ENCODE data around the gene ST7.

ST7 gene

DNA sequence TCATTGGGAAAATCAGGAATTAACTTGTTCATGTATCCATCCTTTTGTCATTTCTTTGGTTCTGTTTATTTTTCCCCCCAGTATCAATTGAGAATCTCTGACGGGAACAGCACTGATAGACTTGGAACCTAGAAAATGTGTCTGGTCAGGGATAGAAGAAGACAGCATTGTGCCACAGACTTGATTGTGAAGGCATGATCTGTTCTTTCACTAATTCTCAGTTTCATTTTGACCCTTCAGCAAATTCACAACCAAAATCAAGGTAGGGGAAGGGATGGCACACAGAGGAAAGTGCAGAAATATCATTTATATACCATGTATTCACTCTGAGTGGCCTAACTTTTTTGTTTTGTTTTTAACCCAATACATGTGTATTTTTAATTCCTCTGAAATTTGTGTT lies 262.7 kb downstream of the ST7 start:
- no peak for DNase-seq (ENCODE audit: low read depth)
- TF ChIP-seq POLR2A (IDR thresholded peaks at IDR 0.05; ENCODE audit: extremely low read depth, insufficient read length): no peak
- TF ChIP-seq CTCF (IDR thresholded peaks at IDR 0.05; ENCODE audit: low read depth, low read length): no peak
- TF ChIP-seq, protein P1, sequence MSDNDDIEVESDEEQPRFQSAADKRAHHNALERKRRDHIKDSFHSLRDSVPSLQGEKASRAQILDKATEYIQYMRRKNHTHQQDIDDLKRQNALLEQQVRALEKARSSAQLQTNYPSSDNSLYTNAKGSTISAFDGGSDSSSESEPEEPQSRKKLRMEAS (IDR thresholded peaks at IDR 0.05; ENCODE audit: low read depth, low read length): no peak
- no peak for TF ChIP-seq MYC (IDR thresholded peaks at IDR 0.05; ENCODE audit: low read depth, low read length)
- H3K4me3 ChIP-seq (ENCODE audit: low read depth, low read length): no peak overlapping the region

DNA sequence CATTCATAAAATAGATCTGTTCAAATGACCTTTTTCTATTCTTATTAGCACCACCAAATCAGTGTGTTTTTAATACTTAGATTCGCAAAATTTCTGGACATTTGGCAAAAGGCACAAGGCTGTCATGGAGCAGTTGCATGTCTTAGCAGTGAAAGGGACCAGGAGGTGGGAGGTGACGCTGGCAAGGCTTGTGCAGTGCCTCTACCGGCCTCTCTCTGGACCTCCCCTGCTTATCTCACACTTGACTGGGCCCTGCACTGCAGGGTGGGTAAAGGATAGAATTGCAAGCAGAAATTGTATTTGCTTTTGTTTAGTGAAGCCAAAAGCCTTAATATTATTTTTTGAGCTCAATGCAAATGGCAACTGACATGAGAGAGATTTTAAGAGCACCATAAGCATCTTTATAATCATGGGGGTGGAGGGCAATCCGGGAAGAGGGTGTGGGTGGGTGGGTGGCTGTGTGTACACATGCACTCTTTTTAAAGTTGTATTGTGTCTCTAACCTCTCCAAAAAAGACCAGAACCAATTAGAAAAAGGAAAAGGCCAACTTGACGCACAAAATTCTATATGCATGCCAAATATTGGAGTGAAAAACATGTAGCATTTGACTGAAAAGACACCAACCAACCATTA lies 263.3 kb downstream of the ST7 start:
- TF ChIP-seq CTCF (IDR thresholded peaks at IDR 0.05; ENCODE audit: low read depth, low read length): no peak
- H3K4me3 ChIP-seq (ENCODE audit: low read depth, low read length): no peak overlapping the region
- DNase-seq (ENCODE audit: low read depth): no peak

GRCh38 chr7:117217106-117218035 lies 264.1 kb downstream of the ST7 start:
- TF ChIP-seq, protein P1 (IDR thresholded peaks at IDR 0.05; ENCODE audit: low read depth, low read length): no peak
- TF ChIP-seq MYC (IDR thresholded peaks at IDR 0.05; ENCODE audit: low read depth, low read length): no peak
- no peak for TF ChIP-seq CTCF (IDR thresholded peaks at IDR 0.05; ENCODE audit: low read depth, low read length)
- TF ChIP-seq POLR2A (IDR thresholded peaks at IDR 0.05; ENCODE audit: extremely low read depth, insufficient read length): no peak
- no peak for DNase-seq (ENCODE audit: low read depth)
- no peak overlapping the region for H3K4me3 ChIP-seq (ENCODE audit: low read depth, low read length)

GRCh38 chr7:117218700-117219099 lies 265.4 kb downstream of the ST7 start:
- DNase-seq (ENCODE audit: low read depth): no peak
- TF ChIP-seq, protein P1 (IDR thresholded peaks at IDR 0.05; ENCODE audit: low read depth, low read length): no peak
- TF ChIP-seq CTCF (IDR thresholded peaks at IDR 0.05; ENCODE audit: low read depth, low read length) (no peak), MYC (IDR thresholded peaks at IDR 0.05; ENCODE audit: low read depth, low read length) (no peak), POLR2A (IDR thresholded peaks at IDR 0.05; ENCODE audit: extremely low read depth, insufficient read length) (no peak)
- no peak overlapping the region for H3K4me3 ChIP-seq (ENCODE audit: low read depth, low read length)

DNA sequence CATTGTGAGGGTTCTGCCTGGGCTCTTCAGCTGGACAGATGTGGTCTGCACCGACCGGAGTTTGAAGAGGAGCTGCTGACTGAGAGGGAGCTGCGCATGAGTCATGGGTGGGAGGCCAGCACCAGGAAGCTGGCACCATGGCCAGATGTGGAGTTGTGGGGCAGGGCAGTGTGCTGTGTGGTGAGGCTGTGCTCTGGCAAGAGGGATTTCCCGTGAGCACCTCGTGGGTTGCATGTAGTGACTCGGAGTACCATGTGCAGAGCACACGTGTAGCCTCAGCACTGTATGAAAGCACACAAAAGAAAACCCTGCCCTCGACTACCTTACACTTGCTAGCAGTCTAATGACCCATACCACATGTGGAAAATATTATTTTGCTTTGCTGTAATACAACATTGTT lies 266.2 kb downstream of the ST7 start:
- H3K4me3 ChIP-seq (ENCODE audit: low read depth, low read length): no peak overlapping the region
- peak; percentile 27 for DNase-seq (ENCODE audit: low read depth)
- TF ChIP-seq, protein P1 (IDR thresholded peaks at IDR 0.05; ENCODE audit: low read depth, low read length): no peak
- no peak for TF ChIP-seq MYC (IDR thresholded peaks at IDR 0.05; ENCODE audit: low read depth, low read length)
- TF ChIP-seq CTCF (IDR thresholded peaks at IDR 0.05; ENCODE audit: low read depth, low read length): no peak
- no peak for TF ChIP-seq POLR2A (IDR thresholded peaks at IDR 0.05; ENCODE audit: extremely low read depth, insufficient read length)
